GM12872 (cell line): ENCODE measurements around the gene BRSK1.

Experiments
- CTCF ChIP-seq: IDR thresholded peaks from 3 replicates; pipeline ENCODE4 v1.5.1; 2011; ENCODE audit warnings: low read depth, mild to moderate bottlenecking, low read length, moderate library complexity; ENCODE audit not compliant: insufficient read depth

BRSK1 gene

GRCh38 chr19:55283548-55284377 is at the start of gene BRSK1:
TSS of gene BRSK1 (plus strand) at chr19:55283997. CDS start at chr19:55284443, 446 bp downstream.
- TF ChIP-seq CTCF = no peak

DNA sequence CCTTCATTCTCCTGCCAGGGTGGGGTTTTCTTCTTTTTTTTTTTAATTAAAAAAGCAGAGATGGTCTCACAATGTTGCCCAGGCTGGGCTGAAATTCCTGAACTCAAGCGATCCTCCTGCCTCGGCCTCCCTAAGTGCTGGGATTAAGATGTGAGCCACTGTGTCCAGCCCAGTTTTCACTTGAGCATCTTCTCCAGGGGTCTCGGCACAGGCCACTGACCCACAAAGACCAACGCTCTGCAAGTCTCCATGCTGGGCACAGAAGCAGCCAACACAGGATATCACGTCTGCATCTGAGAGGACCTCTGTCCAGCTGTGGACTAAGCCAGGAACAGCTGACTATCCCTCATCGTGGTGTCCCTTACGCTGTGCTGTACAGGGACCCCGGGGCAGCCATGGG is 45.8 kb upstream of the BRSK1 start:
- no peak for TF ChIP-seq CTCF

- TF ChIP-seq CTCF = no peak
These were observed 44.8 kb upstream of the BRSK1 start for GRCh38 chr19:55239004-55239403.

- no peak for TF ChIP-seq CTCF
These were observed 43.1 kb upstream of the BRSK1 start for GRCh38 chr19:55240713-55241020.

DNA sequence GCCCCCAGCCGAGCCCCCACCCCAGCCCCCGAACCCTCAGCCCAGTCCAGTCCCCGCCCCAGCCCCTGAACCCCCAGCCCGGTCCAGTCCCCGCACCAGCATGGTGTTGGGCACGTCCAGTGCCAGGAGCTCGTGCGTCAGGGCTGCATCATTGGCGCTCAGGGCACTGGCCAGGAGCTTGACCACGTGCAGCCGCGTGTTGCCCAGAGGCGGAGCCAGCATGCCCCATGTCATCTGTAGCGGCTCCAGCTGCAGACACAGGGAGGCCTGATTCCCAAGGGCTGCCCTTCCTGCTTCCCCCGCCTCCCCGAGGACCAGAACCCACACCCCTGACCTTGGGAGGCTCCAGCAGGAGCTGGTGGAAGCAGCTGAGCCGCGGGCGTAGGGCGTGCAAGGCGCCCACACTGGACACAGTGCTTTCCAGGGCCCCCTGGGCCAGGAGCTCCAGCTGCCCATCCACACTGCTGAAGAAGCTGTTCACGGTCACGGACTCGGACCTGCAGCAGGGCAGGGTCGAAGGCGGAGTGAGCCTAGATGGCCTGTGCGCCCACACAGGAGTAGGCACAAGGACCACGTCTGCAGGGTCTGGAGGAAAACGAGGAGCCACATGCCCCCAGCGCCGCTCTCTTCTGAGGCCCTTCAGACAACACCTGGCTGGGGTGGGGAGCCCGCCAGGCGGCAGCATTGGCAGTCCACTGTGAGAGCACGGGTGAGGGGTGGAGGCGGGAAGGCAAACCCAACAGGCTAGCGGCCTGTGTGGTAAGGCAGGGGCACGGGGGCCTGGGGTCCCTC is 42.5 kb upstream of the BRSK1 start:
- no peak for TF ChIP-seq CTCF

- TF ChIP-seq CTCF = no peak
These were observed 41.8 kb upstream of the BRSK1 start for GRCh38 chr19:55241935-55242464.

GRCh38 chr19:55242517-55242916 is 41.3 kb upstream of the BRSK1 start:
- TF ChIP-seq CTCF = no peak
